Adrenal gland (tissue), 5 donors: Measurements from ENCODE around the gene SGSM1.

Experiments used
- POLR2A ChIP-seq, 2 donors: fragments of 450-650 bp; IDR thresholded peaks; one replicate each; pipeline ENCODE4 v1.6.1; 2017; ENCODE audit warnings: antibody characterized with exemption in 2 of 2, mild to moderate bottlenecking in 2 of 2, moderate library complexity in 1 of 2
- TF ChIP-seq, protein P1 (sequence below), 6 experiments: fragments of 450-650 bp in 4 of 6; fragments of 200-600 bp in 2 of 6; sonication (generic) in 1 of 6; IDR thresholded peaks; 1 replicate in 5 of 6; 2 replicates in 1 of 6; pipeline versions ENCODE4 v1.5.1 to v1.8.0; 2016 to 2021; ENCODE audit warnings: antibody characterized with exemption in 6 of 6, mild to moderate bottlenecking in 2 of 6, moderate library complexity in 1 of 6
- donor health status: DM: no; HTN: no; CAD: no.

- TF ChIP-seq, protein P1, sequence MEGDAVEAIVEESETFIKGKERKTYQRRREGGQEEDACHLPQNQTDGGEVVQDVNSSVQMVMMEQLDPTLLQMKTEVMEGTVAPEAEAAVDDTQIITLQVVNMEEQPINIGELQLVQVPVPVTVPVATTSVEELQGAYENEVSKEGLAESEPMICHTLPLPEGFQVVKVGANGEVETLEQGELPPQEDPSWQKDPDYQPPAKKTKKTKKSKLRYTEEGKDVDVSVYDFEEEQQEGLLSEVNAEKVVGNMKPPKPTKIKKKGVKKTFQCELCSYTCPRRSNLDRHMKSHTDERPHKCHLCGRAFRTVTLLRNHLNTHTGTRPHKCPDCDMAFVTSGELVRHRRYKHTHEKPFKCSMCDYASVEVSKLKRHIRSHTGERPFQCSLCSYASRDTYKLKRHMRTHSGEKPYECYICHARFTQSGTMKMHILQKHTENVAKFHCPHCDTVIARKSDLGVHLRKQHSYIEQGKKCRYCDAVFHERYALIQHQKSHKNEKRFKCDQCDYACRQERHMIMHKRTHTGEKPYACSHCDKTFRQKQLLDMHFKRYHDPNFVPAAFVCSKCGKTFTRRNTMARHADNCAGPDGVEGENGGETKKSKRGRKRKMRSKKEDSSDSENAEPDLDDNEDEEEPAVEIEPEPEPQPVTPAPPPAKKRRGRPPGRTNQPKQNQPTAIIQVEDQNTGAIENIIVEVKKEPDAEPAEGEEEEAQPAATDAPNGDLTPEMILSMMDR (IDR thresholded peaks at IDR 0.05) = no peak
- no peak for TF ChIP-seq POLR2A (IDR thresholded peaks at IDR 0.05)
Observed at GRCh38 chr22:24827296-24827695, 21.3 kb downstream of the SGSM1 start.
